Measurements from ENCODE around the gene ANXA1. TPM values are rescaled to one million over a fixed set of nuclear protein-coding genes. Genes with fewer than 3 reads are reported as not detected.
A peak's percentile ranks its signal among the peaks of the same experiment; 100 is the strongest.

The ANXA1 gene
- total RNA-seq, 6 experiments from 2014 or later: 933 to 1,109 (median 1,040) TPM

GRCh38 chr9:73133022-73133651 lies 18.5 kb upstream of the ANXA1 start:
- peak overlapping the region; percentile 91 for H3K4me3 Mint-ChIP-seq
- peaks cover 56% of the 10 kb centered on the region for H3K4me1 Mint-ChIP-seq (ENCODE audit: low read depth)
- peak overlapping the region; percentile 97 for H3K27ac Mint-ChIP-seq

GRCh38 chr9:73133921-73134407 lies 17.7 kb upstream of the ANXA1 start:
- H3K4me3 Mint-ChIP-seq: peak overlapping the region; percentile 3; the same call in 1 of the 2 replicates
- H3K9me3 Mint-ChIP-seq: no peaks in the 10 kb centered on the region
- no peak for DNase-seq

More at GRCh38 chr9:73133022-73133651, 18.5 kb upstream of the ANXA1 start:
- Mint-ChIP-seq H3K27me3 (ENCODE audit: insufficient read depth) (no peaks in the 10 kb centered on the region; the same call in 1 of the 2 replicates), H3K9me3 (no peaks in the 10 kb centered on the region), H3K36me3 (ENCODE audit: low read depth) (no peaks in the 10 kb centered on the region)
- no peak for TF ChIP-seq CTCF (IDR thresholded peaks at IDR 0.05)
- DNase-seq: no peak

GRCh38 chr9:73135394-73135793 lies 16.3 kb upstream of the ANXA1 start:
- Mint-ChIP-seq H3K27ac (0 out of 2 replicates have a peak overlapping the region, but pooled peaks have one; percentile 11), H3K9me3 (no peaks in the 10 kb centered on the region), H3K27me3 (ENCODE audit: insufficient read depth) (no peaks in the 10 kb centered on the region; the same call in 1 of the 2 replicates), H3K4me3 (no peak overlapping the region), H3K36me3 (ENCODE audit: low read depth) (no peaks in the 10 kb centered on the region), H3K4me1 (ENCODE audit: low read depth) (peaks cover 57% of the 10 kb centered on the region)
- TF ChIP-seq CTCF (IDR thresholded peaks at IDR 0.05): no peak
- DNase-seq: no peak

More at GRCh38 chr9:73133921-73134407, 17.7 kb upstream of the ANXA1 start:
- Mint-ChIP-seq H3K27me3 (ENCODE audit: insufficient read depth) (no peaks in the 10 kb centered on the region; the same call in 1 of the 2 replicates), H3K4me1 (ENCODE audit: low read depth) (peaks cover 57% of the 10 kb centered on the region), H3K27ac (no peak overlapping the region), H3K36me3 (ENCODE audit: low read depth) (no peaks in the 10 kb centered on the region)
- TF ChIP-seq CTCF (IDR thresholded peaks at IDR 0.05): no peak

- Mint-ChIP-seq H3K27ac (no peak overlapping the region), H3K4me3 (no peak overlapping the region), H3K9me3 (no peaks in the 10 kb centered on the region), H3K27me3 (ENCODE audit: insufficient read depth) (no peaks in the 10 kb centered on the region; the same call in 1 of the 2 replicates), H3K4me1 (ENCODE audit: low read depth) (peaks cover 59% of the 10 kb centered on the region), H3K36me3 (ENCODE audit: low read depth) (no peaks in the 10 kb centered on the region)
- TF ChIP-seq CTCF (IDR thresholded peaks at IDR 0.05): no peak
- no peak for DNase-seq
Observed at GRCh38 chr9:73137286-73137899, 14.3 kb upstream of the ANXA1 start.

- H3K36me3 Mint-ChIP-seq (ENCODE audit: low read depth): no peaks in the 10 kb centered on the region
- no peak for TF ChIP-seq CTCF (IDR thresholded peaks at IDR 0.05)
- H3K4me1 Mint-ChIP-seq (ENCODE audit: low read depth): peaks cover 57% of the 10 kb centered on the region
- no peaks in the 10 kb centered on the region for H3K27me3 Mint-ChIP-seq (ENCODE audit: insufficient read depth)
- DNase-seq: no peak
- no peaks in the 10 kb centered on the region for H3K9me3 Mint-ChIP-seq
- no peak overlapping the region for H3K4me3 Mint-ChIP-seq
- no peak overlapping the region for H3K27ac Mint-ChIP-seq
Observed at GRCh38 chr9:73137914-73138313, 13.8 kb upstream of the ANXA1 start.

Measured in HFFc6 (cell line).